Measurements from ENCODE around the gene GALNS. TPM values are rescaled to one million over a fixed set of nuclear protein-coding genes. Genes with fewer than 3 reads are reported as not detected.
A peak's percentile ranks its signal among the peaks of the same experiment; 100 is the strongest.

The GALNS gene
- total and polyA plus RNA-seq, 3 donors from 2014 or later, result 55.9 to 94.4 (median 65.3) TPM

DNA sequence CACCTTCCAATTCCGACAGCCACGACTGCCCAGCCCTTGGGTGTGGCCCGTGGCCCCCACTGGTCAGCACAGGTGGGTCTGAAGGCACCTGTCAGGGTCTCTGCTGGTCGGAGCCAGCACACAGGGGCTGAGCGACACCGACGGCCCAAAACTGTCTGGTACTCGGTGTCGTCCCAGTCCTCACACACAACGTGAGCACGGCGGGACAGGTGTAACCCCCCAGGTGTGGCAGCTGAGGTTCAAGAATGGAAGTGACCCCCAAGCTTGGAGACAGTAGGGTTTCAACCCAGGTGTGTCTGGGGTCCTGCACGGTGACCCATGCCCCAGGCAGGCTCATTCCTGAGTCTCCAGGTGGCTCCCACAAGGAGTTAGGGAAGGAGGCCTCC is 1.0 kb downstream of the GALNS start:
- H3K4me1 ChIP-seq, result peaks cover 37% of the 10 kb centered on the region
- TF ChIP-seq POLR2A (IDR thresholded peaks at IDR 0.05), result no peak
- TF ChIP-seq, protein P1, sequence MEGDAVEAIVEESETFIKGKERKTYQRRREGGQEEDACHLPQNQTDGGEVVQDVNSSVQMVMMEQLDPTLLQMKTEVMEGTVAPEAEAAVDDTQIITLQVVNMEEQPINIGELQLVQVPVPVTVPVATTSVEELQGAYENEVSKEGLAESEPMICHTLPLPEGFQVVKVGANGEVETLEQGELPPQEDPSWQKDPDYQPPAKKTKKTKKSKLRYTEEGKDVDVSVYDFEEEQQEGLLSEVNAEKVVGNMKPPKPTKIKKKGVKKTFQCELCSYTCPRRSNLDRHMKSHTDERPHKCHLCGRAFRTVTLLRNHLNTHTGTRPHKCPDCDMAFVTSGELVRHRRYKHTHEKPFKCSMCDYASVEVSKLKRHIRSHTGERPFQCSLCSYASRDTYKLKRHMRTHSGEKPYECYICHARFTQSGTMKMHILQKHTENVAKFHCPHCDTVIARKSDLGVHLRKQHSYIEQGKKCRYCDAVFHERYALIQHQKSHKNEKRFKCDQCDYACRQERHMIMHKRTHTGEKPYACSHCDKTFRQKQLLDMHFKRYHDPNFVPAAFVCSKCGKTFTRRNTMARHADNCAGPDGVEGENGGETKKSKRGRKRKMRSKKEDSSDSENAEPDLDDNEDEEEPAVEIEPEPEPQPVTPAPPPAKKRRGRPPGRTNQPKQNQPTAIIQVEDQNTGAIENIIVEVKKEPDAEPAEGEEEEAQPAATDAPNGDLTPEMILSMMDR (IDR thresholded peaks at IDR 0.05), result no peak
- 78 to 82% methylated on average over 8 to 13 of the region's 13 CpGs for WGBS, 2 donors
- no peaks in the 10 kb centered on the region for H3K36me3 ChIP-seq (ENCODE audit: low read depth, missing control alignments)
- H3K9me3 ChIP-seq, result no peaks in the 10 kb centered on the region
- DNase-seq, result no peak
- intact Hi-C loops (cut with DNase I; ENCODE audit: low total_unique reads), result no loop called here
- H3K27me3 ChIP-seq, result no peaks in the 10 kb centered on the region
- H3K4me3 ChIP-seq, result peak overlapping the region in 1 of 2 donors; percentile 84
- peak overlapping the region; percentile 64 to 69 for H3K27ac ChIP-seq

DNA sequence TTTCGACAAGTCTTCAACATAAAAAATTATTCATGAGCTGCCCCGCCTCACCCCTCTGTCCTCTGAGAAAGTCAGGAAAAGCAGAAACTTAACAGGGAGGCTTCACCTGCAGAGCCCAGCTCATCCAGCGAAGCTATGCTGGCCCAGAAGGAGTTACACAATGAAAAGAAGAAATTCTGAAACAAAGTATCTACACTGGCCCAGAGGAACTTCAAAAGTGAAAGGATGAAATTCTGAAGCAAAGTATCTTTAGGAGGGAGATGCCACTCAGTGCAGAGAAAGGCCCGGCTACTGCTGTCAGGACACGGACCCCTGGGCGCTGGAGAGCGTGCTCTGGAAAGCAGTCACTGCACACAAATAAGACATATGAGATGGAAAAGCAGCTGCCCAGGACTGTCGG is 1.6 kb downstream of the GALNS start:
- TF ChIP-seq, protein P1 (IDR thresholded peaks at IDR 0.05), result no peak
- TF ChIP-seq POLR2A (IDR thresholded peaks at IDR 0.05), result no peak
- peak; percentile 65 for DNase-seq
- Histone ChIP-seq H3K27ac (peak overlapping the region; percentile 64 to 69), H3K4me1 (peaks cover 37% of the 10 kb centered on the region), H3K4me3 (no peak overlapping the region), H3K27me3 (no peaks in the 10 kb centered on the region), H3K36me3 (ENCODE audit: low read depth, missing control alignments) (no peaks in the 10 kb centered on the region), H3K9me3 (no peaks in the 10 kb centered on the region)
- 60 to 62% methylated on average over 8 of the region's 8 CpGs for WGBS, 2 donors
- intact Hi-C loops (cut with DNase I; ENCODE audit: low total_unique reads), result no loop called here

DNA sequence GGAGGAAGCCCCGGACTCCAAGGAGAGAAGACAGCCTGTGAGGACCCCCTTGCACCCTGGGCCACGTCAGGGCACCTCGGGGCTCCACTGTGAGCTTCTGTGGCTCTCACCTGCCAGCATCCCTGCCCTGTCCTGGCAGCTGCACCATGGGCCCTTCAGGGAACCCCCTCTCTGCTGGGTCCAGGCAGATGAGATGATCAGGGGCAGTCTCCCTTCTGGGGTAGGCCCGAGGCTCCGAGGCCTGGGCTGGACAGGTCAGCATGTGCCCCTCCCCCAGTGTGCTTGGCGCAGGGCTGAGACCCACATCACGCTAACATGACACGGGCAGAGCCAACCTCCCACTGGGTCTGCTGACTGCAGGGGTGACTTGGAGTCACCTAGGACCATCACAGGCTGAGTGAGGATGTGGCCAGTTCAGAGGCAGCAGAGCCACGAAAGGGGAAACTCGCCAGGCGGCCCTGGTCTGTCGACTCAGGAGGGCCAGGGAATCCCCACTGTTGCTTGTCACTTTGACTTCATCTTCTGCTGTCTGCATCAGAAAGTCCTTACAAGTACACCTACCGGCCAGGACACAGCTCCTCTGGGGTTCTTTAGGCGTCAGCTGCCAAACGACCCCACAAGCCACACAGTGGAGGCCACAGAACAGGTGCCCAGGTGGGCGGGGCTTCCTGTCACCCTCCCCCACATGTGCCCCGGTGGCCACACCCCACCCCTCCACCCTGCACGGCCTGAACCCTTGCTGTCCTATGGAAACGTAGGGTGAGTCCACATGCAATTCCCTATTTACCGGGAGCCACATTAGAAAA is 2.2 kb downstream of the GALNS start:
- H3K36me3 ChIP-seq (ENCODE audit: low read depth, missing control alignments), result no peaks in the 10 kb centered on the region
- intact Hi-C loops (cut with DNase I; ENCODE audit: low total_unique reads), result no loop called here
- no peaks in the 10 kb centered on the region for H3K9me3 ChIP-seq
- WGBS, 2 donors, result 68 to 69% methylated on average over 12 to 20 of the region's 20 CpGs
- peaks cover 37% of the 10 kb centered on the region for H3K4me1 ChIP-seq
- no peak for TF ChIP-seq POLR2A (IDR thresholded peaks at IDR 0.05)
- TF ChIP-seq, protein P1 (IDR thresholded peaks at IDR 0.05), result no peak
- H3K4me3 ChIP-seq, result no peak overlapping the region
- no peak for DNase-seq
- peak overlapping the region; percentile 64 to 69 for H3K27ac ChIP-seq
- no peaks in the 10 kb centered on the region for H3K27me3 ChIP-seq

DNA sequence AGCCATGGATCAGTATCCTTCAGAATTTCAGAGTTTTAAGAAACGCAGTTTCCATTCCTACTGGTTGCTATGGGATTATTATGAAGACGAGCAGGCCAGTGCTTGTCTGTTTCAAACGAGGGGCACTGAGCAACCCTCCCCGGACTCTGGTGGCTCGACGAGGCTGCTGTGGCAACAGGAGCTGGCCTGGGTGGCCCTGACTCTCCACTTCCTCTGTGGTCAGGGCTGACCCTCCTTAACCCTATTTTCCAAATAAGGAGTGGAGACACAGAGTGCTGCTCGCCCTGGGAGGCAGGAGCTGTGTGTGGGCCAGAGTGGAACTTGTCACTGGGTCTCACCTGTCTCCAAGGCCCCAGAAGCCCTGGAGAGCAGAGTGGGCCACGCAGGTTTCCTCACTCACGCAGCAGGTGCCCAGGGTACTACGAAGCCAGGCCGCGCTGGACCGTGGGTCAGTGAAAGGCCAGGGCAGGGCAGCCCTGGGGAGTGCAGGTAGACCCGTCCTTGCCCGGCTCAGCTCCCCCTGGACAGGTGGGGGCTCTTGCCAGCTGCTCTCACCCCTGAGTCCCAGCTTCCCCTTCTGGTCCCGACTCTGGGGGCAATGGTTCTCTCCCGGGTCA is 3.3 kb downstream of the GALNS start:
- Histone ChIP-seq H3K36me3 (ENCODE audit: low read depth, missing control alignments) (no peaks in the 10 kb centered on the region), H3K27me3 (no peaks in the 10 kb centered on the region), H3K4me1 (peaks cover 37% of the 10 kb centered on the region), H3K9me3 (no peaks in the 10 kb centered on the region), H3K27ac (no peak overlapping the region), H3K4me3 (no peak overlapping the region)
- intact Hi-C loops (cut with DNase I; ENCODE audit: low total_unique reads), result no loop called here
- TF ChIP-seq, protein P1 (IDR thresholded peaks at IDR 0.05), result no peak
- no peak for TF ChIP-seq POLR2A (IDR thresholded peaks at IDR 0.05)
- no peak for DNase-seq
- 55 to 79% methylated on average over 8 to 17 of the region's 17 CpGs for WGBS, 2 donors
